HG02884 (cell line): ENCODE data around the gene DNER.
"Not testable (repeated sequence)": the region's sequence is repeated elsewhere in the genome, so short reads cannot be mapped to it uniquely, and the experiment has no call there.

Experiments
- ATAC-seq: cut with Tn5 transposase; IDR thresholded peaks from one replicate; pipeline ENCODE4 v1.9.1; 2021; ENCODE audit warnings: mild to moderate bottlenecking, moderate library complexity; ENCODE audit not compliant: unreplicated experiment

Gene DNER

GRCh38 chr2:229506699-229507098, 207.7 kb downstream of the DNER start:
- ATAC-seq: not testable (repeated sequence)

- ATAC-seq: no peak
These were observed 213.1 kb downstream of the DNER start for GRCh38 chr2:229501051-229501794.

GRCh38 chr2:229492034-229492433, 222.3 kb downstream of the DNER start:
- no peak for ATAC-seq

GRCh38 chr2:229490167-229490566, 224.2 kb downstream of the DNER start:
- no peak for ATAC-seq

- no peak for ATAC-seq
These were observed 225.3 kb downstream of the DNER start for GRCh38 chr2:229489016-229489415.

GRCh38 chr2:229488232-229488631, 226.1 kb downstream of the DNER start:
- no peak for ATAC-seq

GRCh38 chr2:229486673-229487072, 227.7 kb downstream of the DNER start:
- no peak for ATAC-seq

- no peak for ATAC-seq
These were observed 228.5 kb downstream of the DNER start for GRCh38 chr2:229485857-229486256.

- ATAC-seq: no peak
These were observed 237.0 kb downstream of the DNER start for GRCh38 chr2:229477269-229477755.

GRCh38 chr2:229475778-229476177, 238.6 kb downstream of the DNER start:
- no peak for ATAC-seq

- ATAC-seq: no peak
These were observed 240.2 kb downstream of the DNER start for GRCh38 chr2:229474125-229474524.

GRCh38 chr2:229470781-229471180, 243.6 kb downstream of the DNER start:
- no peak for ATAC-seq

GRCh38 chr2:229467783-229468182, 246.6 kb downstream of the DNER start:
- no peak for ATAC-seq

GRCh38 chr2:229463841-229464346, 250.5 kb downstream of the DNER start:
- ATAC-seq: no peak

GRCh38 chr2:229462112-229462511, 252.2 kb downstream of the DNER start:
- no peak for ATAC-seq

GRCh38 chr2:229456091-229456490, 258.3 kb downstream of the DNER start:
- ATAC-seq: no peak

- no peak for ATAC-seq
These were observed 259.3 kb downstream of the DNER start for GRCh38 chr2:229454934-229455631.

- no peak for ATAC-seq
These were observed 261.1 kb downstream of the DNER start for GRCh38 chr2:229453230-229453629.

- no peak for ATAC-seq
These were observed 262.5 kb downstream of the DNER start for GRCh38 chr2:229451852-229452251.

- no peak for ATAC-seq
These were observed 267.1 kb downstream of the DNER start for GRCh38 chr2:229447227-229447626.

GRCh38 chr2:229446350-229446749, 268.0 kb downstream of the DNER start:
- no peak for ATAC-seq
